GM12878 (cell line): ENCODE data around the gene ALS2. TPM values are rescaled to one million over a fixed set of nuclear protein-coding genes. Genes with fewer than 3 reads are reported as not detected.

ENCODE experiments used
- ATAC-seq: fragments of 200-7000 bp; cut with Tn5 transposase; 3 replicates; pipeline ENCODE4 v1.9.1; 2020; ENCODE audit warnings: mild to moderate bottlenecking, moderate library complexity
- BruUV-seq: library from RNA; stranded (reverse); fragments of 400-500 nt; replicated peaks from 2 replicates; lab custom pipeline; 2021; lab: Mats Ljungman, UMichigan
- CTCF ChIA-PET: fragments of 300-600 bp; sonication (Branson Sonifier 250); formaldehyde crosslinking; extraction: SDS; loops from one replicate; lab custom pipeline; 2021; ENCODE audit warnings: inconsistent platforms; lab: Yijun Ruan, JAX
- POLR2A ChIA-PET: fragments of 350-600 bp; formaldehyde crosslinking; extraction: SDS; loops from one replicate; lab custom pipeline; 2021; ENCODE audit warnings: inconsistent platforms; lab: Charles Lee
- RAD21 ChIA-PET: fragments of 300-600 bp; sonication (Branson Sonifier 250); formaldehyde crosslinking; loops from one replicate; lab custom pipeline; 2023; ENCODE audit warnings: antibody characterized with exemption; ENCODE audit not compliant: unreplicated experiment; lab: Charles Lee
- SMC1A ChIA-PET: fragments of 300-600 bp; sonication (Branson Sonifier 250); formaldehyde crosslinking; loops from one replicate; lab custom pipeline; 2023; ENCODE audit not compliant: unreplicated experiment, uncharacterized antibody; lab: Charles Lee
- DNase-seq: peaks from one replicate; pipeline ENCODE4 v3.0.0-alpha.2; 2011; ENCODE audit warnings: low read depth, low spot score
- FAIRE-seq: peaks from 3 replicates; lab custom pipeline; 2011; peaks lifted over from hg19 to GRCh38; lab: Jason Lieb, UNC
- H2AFZ ChIP-seq: 2 replicates; pipeline ENCODE4 v1.6.0; 2011; ENCODE audit warnings: low read depth, low read length, control low read depth; ENCODE audit not compliant: control insufficient read depth
- H3K27ac ChIP-seq: 2 replicates; pipeline ENCODE4 v1.5.1; 2011; ENCODE audit warnings: control low read depth; ENCODE audit not compliant: control insufficient read depth, insufficient read depth
- H3K27me3 ChIP-seq, 2 experiments: replicated peaks in 1 of 2; 2 replicates each; pipeline versions ENCODE4 v1.6.0 to v1.6.1; 2011; ENCODE audit warnings: low read length in 1 of 2; ENCODE audit not compliant: control insufficient read depth in 2 of 2, insufficient read depth in 2 of 2
- H3K36me3 ChIP-seq, 2 experiments: 2 replicates each; pipeline ENCODE4 v1.5.1; 2011; ENCODE audit warnings: low read length in 1 of 2; ENCODE audit not compliant: control insufficient read depth in 2 of 2, insufficient read depth in 2 of 2
- H3K4me1 ChIP-seq: 2 replicates; pipeline ENCODE4 v1.6.1; 2011; ENCODE audit warnings: mild to moderate bottlenecking, low read length, moderate library complexity, mixed read lengths; ENCODE audit not compliant: control insufficient read depth, insufficient read depth
- H3K4me2 ChIP-seq: 2 replicates; pipeline ENCODE4 v1.6.0; 2011; ENCODE audit warnings: control low read depth; ENCODE audit not compliant: control insufficient read depth, insufficient read depth
- H3K4me3 ChIP-seq: fragments of 200-600 bp; sonication (generic); 2 replicates; pipeline ENCODE4 v1.5.1; 2016
- H3K79me2 ChIP-seq: 2 replicates; pipeline ENCODE4 v1.6.0; 2011; ENCODE audit warnings: low read length; ENCODE audit not compliant: control insufficient read depth, insufficient read depth
- H3K9ac ChIP-seq: 2 replicates; pipeline ENCODE4 v1.8.0; 2011; ENCODE audit warnings: low read length, control low read depth, mixed read lengths; ENCODE audit not compliant: control insufficient read depth, insufficient read depth
- H3K9me3 ChIP-seq: replicated peaks from 3 replicates; pipeline ENCODE4 v1.5.1; 2011; ENCODE audit warnings: mild to moderate bottlenecking, low read length; ENCODE audit not compliant: control insufficient read depth, insufficient read depth
- H4K20me1 ChIP-seq: 2 replicates; pipeline ENCODE4 v1.6.0; 2011; ENCODE audit not compliant: control insufficient read depth, insufficient read depth
- ASH2L ChIP-seq: fragments of 300-600, 200-600 bp; sonication (generic); IDR thresholded peaks from 2 replicates; pipeline ENCODE4 v1.6.1; 2017; ENCODE audit warnings: low read depth, mild to moderate bottlenecking, borderline replicate concordance
- CBFB ChIP-seq: IDR thresholded peaks from 2 replicates; pipeline ENCODE4 v1.6.1; 2016; ENCODE audit warnings: antibody characterized with exemption, low read depth
- HDGF ChIP-seq: fragments of 450-650 bp; IDR thresholded peaks from 2 replicates; pipeline ENCODE4 v1.6.1; 2016; ENCODE audit warnings: antibody characterized with exemption
- PRDM15 ChIP-seq: fragments of 450-650 bp; formaldehyde crosslinking; IDR thresholded peaks from 2 replicates; pipeline ENCODE4 v1.4.0; 2020; ENCODE audit warnings: mild to moderate bottlenecking, moderate library complexity
- RB1 ChIP-seq: fragments of 450-650 bp; formaldehyde crosslinking; IDR thresholded peaks from 2 replicates; pipeline ENCODE4 v1.6.1; 2017; ENCODE audit warnings: mild to moderate bottlenecking, borderline replicate concordance
- WRNIP1 ChIP-seq: IDR thresholded peaks from 2 replicates; pipeline ENCODE4 v1.6.1; 2011; ENCODE audit warnings: low read depth, low read length, improper control_type of control experiment, borderline replicate concordance
- ZNF592 ChIP-seq: fragments of 450-650 bp; IDR thresholded peaks from 2 replicates; pipeline ENCODE4 v1.6.1; 2017; ENCODE audit warnings: mild to moderate bottlenecking, moderate library complexity
- WGBS: methylation state at CpG from one replicate; pipeline ENCODE4 v1.1.6; 2016; ENCODE audit warnings: low lambda C conversion rate; ENCODE audit not compliant: insufficient replicate concordance, insufficient coverage; ENCODE audit errors: missing lambda C conversion rate; 5-methylcytosine and 5-hydroxymethylcytosine counted together
- in situ Hi-C: fragments of 300-500 bp; cut with MboI; formaldehyde crosslinking; loops from 9 replicates; pipeline ENCODE4 v1.14.3; 2018; ENCODE audit warnings: mixed read lengths
- intact Hi-C: fragments of 100-400 bp; cut with micrococcal nuclease; formaldehyde crosslinking; loops from one replicate; pipeline ENCODE4 v1.14.2; 2022; ENCODE audit not compliant: unreplicated experiment
- polyA plus RNA-seq, 11 experiments: library from polyadenylated mRNA; depleted of rRNA in 4 of 11; unstranded in 6 of 11; stranded (reverse) in 5 of 11; fragments of >200 nt; fragmentation: Nextera tagmentation in 4 of 11; fragmentation: Illumina TruSeq in 1 of 11; extraction: Ambion mirVana in 4 of 11; extraction: Trizol in 1 of 11; gene quantifications; 1 replicate in 1 of 11; 2 replicates in 10 of 11; pipeline versions ENCODE4 v1.2.1 to v1.2.3, GENCODE V29; 2011 to 2016; ENCODE audit warnings: inconsistent platforms in 2 of 11, missing spikeins in 2 of 11, low read depth in 1 of 11
- total RNA-seq, 4 experiments: library from RNA; depleted of rRNA in 3 of 4; stranded (reverse); fragments of >200 nt in 3 of 4; fragmentation: Illumina TruSeq in 1 of 4; extraction: Trizol in 1 of 4; gene quantifications; 2 replicates each; pipeline versions ENCODE4 v1.2.1 to v1.2.3, GENCODE V29; 2013 to 2021
- TF ChIP-seq, protein P1 (sequence below): IDR thresholded peaks from 2 replicates; pipeline ENCODE4 v1.6.1; 2011; ENCODE audit warnings: low read depth, low read length, improper control_type of control experiment, borderline replicate concordance

ALS2 gene
- total and polyA plus RNA-seq, 10 of the 15 experiments (the other 5 are each of a cell fraction or from before 2014, with no cell fraction given): 2.4 to 10.4 (median 7.7) TPM

DNA sequence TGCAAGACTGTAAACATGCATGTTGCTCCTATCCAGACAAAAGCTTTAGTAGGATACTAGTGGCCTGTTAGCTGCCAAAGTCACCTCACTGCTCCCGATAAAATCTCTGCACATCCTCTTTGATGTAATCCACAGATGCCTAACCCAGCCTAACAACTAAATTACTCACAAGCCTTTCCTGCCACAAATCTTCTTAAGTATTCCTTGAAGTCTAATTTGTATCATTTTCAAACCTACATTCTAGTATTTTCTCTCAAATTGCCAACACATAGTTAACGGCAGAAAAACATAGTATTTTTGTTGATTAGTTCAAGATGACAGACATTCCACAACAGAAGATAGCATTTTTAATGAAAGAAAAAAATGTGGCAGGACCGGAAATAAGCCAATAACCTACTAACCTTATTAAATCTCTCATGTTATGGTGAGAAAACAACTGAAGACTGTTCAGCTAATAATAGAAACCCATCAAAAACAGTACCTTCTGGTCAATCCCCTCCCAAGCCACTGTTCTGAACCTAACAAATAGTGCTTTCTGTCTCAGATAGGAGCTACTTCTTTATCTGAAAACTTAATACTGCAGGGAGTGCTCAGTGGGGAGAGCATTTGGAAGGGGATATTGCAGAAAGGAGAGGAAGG, 82.0 kb downstream of the ALS2 start, which contains the start of gene MPP4:
Gene MPP4, minus strand, starts transcription at position 57 of the 639 bp plus-strand sequence. CDS start 4,690 bp downstream, outside the sequence.
- ChIA-PET RAD21 (no interaction called here), CTCF (no interaction called here), SMC1A (interaction anchor here (1.0 to 1.4 kb wide), 3 partner anchors 11 to 20 kb away, joined by 3 to 5 read pairs (median 3); no protein-coding TSS in a partner anchor), POLR2A (interaction anchor here (0.9 kb wide), 1 partner anchor 48 kb away, joined by 3 read pairs; no protein-coding TSS in a partner anchor)
- no TSS peak for BruUV-seq
- Histone ChIP-seq H3K27me3 (no peaks in the 10 kb centered on the region), H3K27ac (no peak within 1 kb of the TSS), H3K36me3 (no peaks in the 10 kb centered on the region), H4K20me1 (no peaks in the 10 kb centered on the region), H2AFZ (no peak within 1 kb of the TSS), H3K9ac (no peak within 1 kb of the TSS), H3K4me2 (no peak within 1 kb of the TSS), H3K9me3 (no peaks in the 10 kb centered on the region), H3K4me3 (no peak within 1 kb of the TSS), H3K79me2 (no peaks in the 10 kb centered on the region), H3K4me1 (no peaks in the 10 kb centered on the region; the same call in 1 of the 2 replicates)
- no peak for TF ChIP-seq WRNIP1
- TF ChIP-seq HDGF: no peak
- no peak for TF ChIP-seq RB1
- no peak for TF ChIP-seq CBFB
- TF ChIP-seq, protein P1, sequence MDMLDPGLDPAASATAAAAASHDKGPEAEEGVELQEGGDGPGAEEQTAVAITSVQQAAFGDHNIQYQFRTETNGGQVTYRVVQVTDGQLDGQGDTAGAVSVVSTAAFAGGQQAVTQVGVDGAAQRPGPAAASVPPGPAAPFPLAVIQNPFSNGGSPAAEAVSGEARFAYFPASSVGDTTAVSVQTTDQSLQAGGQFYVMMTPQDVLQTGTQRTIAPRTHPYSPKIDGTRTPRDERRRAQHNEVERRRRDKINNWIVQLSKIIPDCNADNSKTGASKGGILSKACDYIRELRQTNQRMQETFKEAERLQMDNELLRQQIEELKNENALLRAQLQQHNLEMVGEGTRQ: no peak
- TF ChIP-seq ZNF592: no peak
- TF ChIP-seq PRDM15: no peak
- no peak for TF ChIP-seq ASH2L
- intact Hi-C loops (no loop called here), in situ Hi-C loops (no loop called here)
- DNase-seq: no peak
- WGBS: 44% methylated on average over 3 of the region's 3 CpGs
- no peak for FAIRE-seq
- no peak for ATAC-seq
